Lung microvascular endothelial cell (primary cell): ENCODE results near the gene AVL9. TPM values are rescaled to one million over a fixed set of nuclear protein-coding genes. Genes with fewer than 3 reads are reported as not detected.
"Not testable (repeated sequence)": the region's sequence is repeated elsewhere in the genome, so short reads cannot be mapped to it uniquely, and the experiment has no call there.

ENCODE experiments used
- DNase-seq, 2 donors: peaks; one replicate each; pipeline versions ENCODE4 v3.0.0 to v3.0.0-alpha.2; 2010; ENCODE audit warnings: low read depth in 2 of 2
- total RNA-seq: library from RNA; depleted of rRNA; stranded (reverse); fragments of >200 nt; gene quantifications from 2 replicates; pipeline ENCODE4 v1.2.1, GENCODE V29; 2014

The AVL9 gene
- 26.8 and 47.6 TPM in 2 replicates for total RNA-seq

- peak; percentile 97 to 98 for DNase-seq
Measured at GRCh38 chr7:32495298-32496051, at the start of gene AVL9. TSS of gene AVL9 (plus strand) at chr7:32495489. CDS start at chr7:32495710, 221 bp downstream.

GRCh38 chr7:32447218-32447617, 48.1 kb upstream of the AVL9 start:
- DNase-seq: no peak

- no peak for DNase-seq
Measured at GRCh38 chr7:32453341-32454011, 41.8 kb upstream of the AVL9 start.

- DNase-seq: no peak
Measured at GRCh38 chr7:32458025-32458424, 37.3 kb upstream of the AVL9 start.

GRCh38 chr7:32459788-32460187, 35.5 kb upstream of the AVL9 start:
- no peak for DNase-seq

GRCh38 chr7:32461484-32461883, 33.8 kb upstream of the AVL9 start:
- no peak for DNase-seq

- DNase-seq: no peak
Measured at GRCh38 chr7:32462451-32462850, 32.8 kb upstream of the AVL9 start.

GRCh38 chr7:32462977-32463376, 32.3 kb upstream of the AVL9 start:
- no peak for DNase-seq

GRCh38 chr7:32464641-32465416, 30.5 kb upstream of the AVL9 start:
- DNase-seq: not testable (repeated sequence)

GRCh38 chr7:32470004-32470403, 25.3 kb upstream of the AVL9 start:
- not testable (repeated sequence) for DNase-seq

- DNase-seq: no peak
Measured at GRCh38 chr7:32470871-32471270, 24.4 kb upstream of the AVL9 start.

- DNase-seq: no peak
Measured at GRCh38 chr7:32472015-32472414, 23.3 kb upstream of the AVL9 start.

GRCh38 chr7:32474008-32474407, 21.3 kb upstream of the AVL9 start:
- no peak for DNase-seq

GRCh38 chr7:32476816-32477648, 18.3 kb upstream of the AVL9 start:
- DNase-seq: peak; percentile 31 to 57

GRCh38 chr7:32477649-32477980, 17.7 kb upstream of the AVL9 start:
- no peak for DNase-seq

- peak; percentile 70 to 71 for DNase-seq
Measured at GRCh38 chr7:32479574-32480200, 15.6 kb upstream of the AVL9 start.

GRCh38 chr7:32481176-32481575, 14.1 kb upstream of the AVL9 start:
- DNase-seq: no peak

GRCh38 chr7:32481921-32482320, 13.4 kb upstream of the AVL9 start:
- DNase-seq: no peak

GRCh38 chr7:32489788-32490126, 5.5 kb upstream of the AVL9 start:
- DNase-seq: no peak

GRCh38 chr7:32490127-32490796, 5.0 kb upstream of the AVL9 start, which contains the start of gene LSM5:
TSS of gene LSM5 (minus strand) at chr7:32490380. CDS start at chr7:32490365, 15 bp downstream.
- peak; percentile 96 for DNase-seq

GRCh38 chr7:32494946-32495297, 367 bp upstream of the AVL9 start:
- DNase-seq: peak in 1 of 2 donors; percentile 5
